RKO (cell line): Measurements from ENCODE around the gene COL23A1.
"Not testable (repeated sequence)": the region's sequence is repeated elsewhere in the genome, so short reads cannot be mapped to it uniquely, and the experiment has no call there.

ENCODE experiments used
- DNase-seq: peaks from one replicate; pipeline ENCODE4 v3.0.0-alpha.2; 2016; ENCODE audit warnings: low spot score

COL23A1 gene

GRCh38 chr5:178237431-178238312 is 352.5 kb downstream of the COL23A1 start:
- DNase-seq, result no peak

GRCh38 chr5:178236679-178237078 is 353.5 kb downstream of the COL23A1 start:
- DNase-seq, result no peak

GRCh38 chr5:178236126-178236525 is 354.1 kb downstream of the COL23A1 start:
- DNase-seq, result no peak

GRCh38 chr5:178235588-178235974 is 354.6 kb downstream of the COL23A1 start:
- no peak for DNase-seq

GRCh38 chr5:178234750-178235587 is 355.2 kb downstream of the COL23A1 start:
- DNase-seq, result peak; percentile 67

GRCh38 chr5:178234121-178234749 is 356.0 kb downstream of the COL23A1 start:
- DNase-seq, result no peak

GRCh38 chr5:178232920-178233429 is 357.2 kb downstream of the COL23A1 start:
- no peak for DNase-seq

- DNase-seq, result peak; percentile 76
Measured at GRCh38 chr5:178232124-178232919, 357.9 kb downstream of the COL23A1 start, which contains the start of gene PHYKPL. Gene PHYKPL, minus strand, starts transcription at chr5:178232802. Its CDS starts 252 bp downstream, at chr5:178232550.

- DNase-seq, result no peak
Measured at GRCh38 chr5:178231539-178232123, 358.6 kb downstream of the COL23A1 start.

GRCh38 chr5:178230879-178231538 is 359.2 kb downstream of the COL23A1 start:
- peak; percentile 72 for DNase-seq

- no peak for DNase-seq
Measured at GRCh38 chr5:178229861-178230260, 360.3 kb downstream of the COL23A1 start.

GRCh38 chr5:178229111-178229510 is 361.1 kb downstream of the COL23A1 start:
- DNase-seq, result not testable (repeated sequence)

GRCh38 chr5:178228609-178229008 is 361.6 kb downstream of the COL23A1 start:
- no peak for DNase-seq

- DNase-seq, result no peak
Measured at GRCh38 chr5:178227929-178228328, 362.3 kb downstream of the COL23A1 start.

GRCh38 chr5:178227138-178227659 is 363.0 kb downstream of the COL23A1 start:
- DNase-seq, result no peak

GRCh38 chr5:178225174-178225573 is 365.0 kb downstream of the COL23A1 start:
- no peak for DNase-seq

GRCh38 chr5:178224403-178224802 is 365.8 kb downstream of the COL23A1 start:
- DNase-seq, result no peak

- DNase-seq, result no peak
Measured at GRCh38 chr5:178223828-178224335, 366.3 kb downstream of the COL23A1 start.

- no peak for DNase-seq
Measured at GRCh38 chr5:178223196-178223773, 366.9 kb downstream of the COL23A1 start.
